22Rv1 (cell line): ENCODE results near the gene CCDC91.

ENCODE experiments used
- CTCF ChIP-seq: fragments of 450-650 bp; IDR thresholded peaks from 2 replicates; pipeline ENCODE4 v1.5.1; 2017; ENCODE audit warnings: mild to moderate bottlenecking
- ZFX ChIP-seq: fragments of 450-650 bp; IDR thresholded peaks from 2 replicates; pipeline ENCODE4 v1.6.1; 2017; ENCODE audit warnings: antibody characterized with exemption, borderline replicate concordance

GRCh38 chr12:28446031-28446430 lies 255.8 kb downstream of the CCDC91 start:
- no peak for TF ChIP-seq CTCF
- TF ChIP-seq ZFX = no peak
